NT2/D1 (cell line): Measurements from ENCODE around the gene CEP104.
"Not testable (repeated sequence)": the region's sequence is repeated elsewhere in the genome, so short reads cannot be mapped to it uniquely, and the experiment has no call there.

ENCODE experiments used
- DNase-seq: peaks from one replicate; pipeline ENCODE4 v3.0.0-alpha.2; 2011; ENCODE audit warnings: low read depth, low spot score
- H3K27me3 ChIP-seq: 2 replicates; pipeline ENCODE4 v1.6.0; 2011; ENCODE audit warnings: mild to moderate bottlenecking; ENCODE audit not compliant: insufficient read length, insufficient read depth
- H3K36me3 ChIP-seq: 2 replicates; pipeline ENCODE4 v1.6.1; 2011; ENCODE audit warnings: mild to moderate bottlenecking, low read length, mixed read lengths; ENCODE audit not compliant: insufficient read depth, insufficient read length
- H3K4me1 ChIP-seq: 2 replicates; pipeline ENCODE4 v1.5.1; 2011; ENCODE audit not compliant: insufficient read depth, insufficient read length
- H3K4me3 ChIP-seq: 2 replicates; pipeline ENCODE4 v1.5.1; 2011; ENCODE audit warnings: low read depth; ENCODE audit not compliant: insufficient read length
- H3K9ac ChIP-seq: 2 replicates; pipeline ENCODE4 v1.6.0; 2011; ENCODE audit warnings: low read depth; ENCODE audit not compliant: insufficient read length
- H3K9me3 ChIP-seq: 2 replicates; pipeline ENCODE4 v1.5.1; 2011; ENCODE audit warnings: mild to moderate bottlenecking, low read length; ENCODE audit not compliant: insufficient read depth
- SUZ12 ChIP-seq: IDR thresholded peaks from 2 replicates; pipeline ENCODE4 v1.6.1; 2011; ENCODE audit not compliant: insufficient read length, insufficient read depth; ENCODE audit errors: extremely low read depth
- YY1 ChIP-seq: IDR thresholded peaks from 2 replicates; pipeline ENCODE4 v1.6.1; 2011; ENCODE audit not compliant: insufficient read length, insufficient read depth
- ZNF274 ChIP-seq: IDR thresholded peaks from 2 replicates; pipeline ENCODE4 v1.6.1; 2011; ENCODE audit warnings: mild to moderate bottlenecking, low read depth, low read length

CEP104 gene

DNA sequence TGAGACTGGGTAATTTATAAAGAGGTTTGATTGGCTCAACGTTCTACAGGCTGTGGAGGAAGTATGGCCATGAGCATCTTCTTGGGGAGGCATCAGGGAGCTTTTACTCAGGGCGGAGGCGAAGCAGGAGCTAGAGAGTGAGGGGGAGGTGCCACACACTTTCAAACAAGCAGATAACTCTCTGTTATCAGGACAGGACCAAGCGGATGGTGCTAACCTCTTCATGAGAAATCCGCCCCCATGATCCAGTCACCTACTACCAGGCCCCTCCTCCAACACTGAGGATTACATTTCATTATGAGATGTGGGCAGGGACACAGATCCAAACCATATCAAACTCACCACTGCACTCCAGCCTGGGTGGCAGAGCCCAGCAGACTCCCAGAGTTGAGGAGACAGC, 49.2 kb downstream of the CEP104 start:
- no peak for DNase-seq
- H3K36me3 ChIP-seq: no peaks in the 10 kb centered on the region
- TF ChIP-seq ZNF274 (no peak), SUZ12 (no peak), YY1 (no peak)

DNA sequence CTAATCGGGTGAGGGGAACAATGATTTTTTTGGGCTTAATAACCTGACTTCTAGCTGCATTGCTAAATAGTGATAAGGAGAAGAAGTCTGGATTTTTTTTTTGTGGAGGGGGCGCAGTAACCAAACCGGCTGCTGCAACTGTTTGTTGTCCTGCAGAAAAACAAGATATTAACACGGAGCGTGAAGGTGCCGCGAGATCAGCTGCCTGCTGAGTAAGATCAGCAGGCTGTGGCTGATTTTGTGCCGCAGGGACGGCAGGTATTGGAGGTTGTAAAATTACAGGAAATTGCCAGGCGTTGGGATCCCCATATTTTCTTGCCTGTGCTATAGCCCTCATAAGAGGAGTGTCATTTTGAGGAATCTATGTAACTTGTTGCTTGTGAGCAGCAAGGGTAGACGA, 52.0 kb downstream of the CEP104 start:
- H3K4me1 ChIP-seq: peaks cover 3% of the 10 kb centered on the region
- TF ChIP-seq YY1 (no peak), SUZ12 (no peak), ZNF274 (no peak)
- H3K9me3 ChIP-seq: peaks cover 15% of the 10 kb centered on the region
- H3K9ac ChIP-seq: no peak overlapping the region
- H3K36me3 ChIP-seq: no peaks in the 10 kb centered on the region
- no peak for DNase-seq
- H3K27me3 ChIP-seq: peaks cover 8% of the 10 kb centered on the region
- no peak overlapping the region for H3K4me3 ChIP-seq

More for the DNA sequence above, 49.2 kb downstream of the CEP104 start:
- Histone ChIP-seq H3K27me3 (no peaks in the 10 kb centered on the region), H3K4me1 (no peaks in the 10 kb centered on the region), H3K9ac (no peak overlapping the region), H3K4me3 (no peak overlapping the region), H3K9me3 (peaks cover 15% of the 10 kb centered on the region)

DNA sequence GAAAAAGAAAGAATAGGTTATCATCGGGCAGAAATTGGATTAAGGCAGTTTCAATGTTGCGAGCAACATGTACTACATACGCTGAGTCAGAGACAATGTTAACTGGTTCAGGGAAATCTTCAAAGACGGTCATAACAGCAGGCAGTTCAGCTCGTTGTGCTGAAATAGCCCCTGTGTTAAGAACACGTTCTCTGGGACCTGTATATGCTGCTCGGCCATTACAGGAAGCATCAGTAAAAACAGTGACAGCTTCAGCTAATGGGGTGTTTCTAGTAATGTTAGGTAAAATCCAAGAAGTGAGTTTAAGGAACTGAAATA, 52.4 kb downstream of the CEP104 start:
- H3K36me3 ChIP-seq, DNase-seq, H3K4me3 ChIP-seq, H3K27me3 ChIP-seq, H3K4me1 ChIP-seq, H3K9ac ChIP-seq: not testable (repeated sequence)
- peaks cover 15% of the 10 kb centered on the region for H3K9me3 ChIP-seq

DNA sequence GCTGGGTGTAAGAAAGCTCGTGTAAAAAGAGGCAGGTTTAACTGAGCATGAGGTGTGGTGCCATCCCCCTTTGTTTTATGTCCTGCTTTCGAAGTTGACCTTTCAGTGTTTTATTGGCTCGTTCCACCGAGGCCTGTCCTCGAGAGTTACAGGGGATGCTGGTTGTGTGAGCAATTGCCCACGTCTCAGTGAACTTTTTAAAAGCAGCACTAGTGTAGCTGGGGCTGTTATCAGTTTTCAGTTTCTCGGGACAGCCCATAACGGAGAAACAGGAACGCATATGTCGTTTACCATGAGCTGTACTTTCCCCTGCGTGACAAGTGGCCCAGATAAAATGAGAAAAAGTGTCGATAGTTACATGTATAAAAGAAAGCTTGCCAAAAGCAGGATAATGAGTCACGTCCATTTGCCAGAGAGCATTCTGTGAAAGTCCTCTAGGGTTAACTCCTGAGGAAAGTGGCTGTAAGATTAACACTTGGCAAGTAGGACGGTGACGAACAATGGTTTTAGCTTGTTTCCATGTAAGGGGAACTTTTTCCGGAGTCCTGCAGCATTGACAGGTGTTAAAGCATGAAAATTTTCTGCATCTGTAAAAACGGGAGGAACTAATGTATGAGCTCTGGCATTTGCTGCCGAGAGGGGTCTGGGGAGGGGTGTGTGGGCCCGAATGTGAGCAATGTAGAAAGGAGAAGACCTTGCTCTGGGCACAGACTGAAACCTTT, 52.9 kb downstream of the CEP104 start:
- TF ChIP-seq YY1 (no peak), ZNF274 (no peak), SUZ12 (no peak)
- peaks cover 8% of the 10 kb centered on the region for H3K27me3 ChIP-seq
- no peaks in the 10 kb centered on the region for H3K36me3 ChIP-seq
- peaks cover 15% of the 10 kb centered on the region for H3K9me3 ChIP-seq
- no peak overlapping the region for H3K9ac ChIP-seq
- DNase-seq: no peak
- H3K4me1 ChIP-seq: peaks cover 3% of the 10 kb centered on the region
- no peak overlapping the region for H3K4me3 ChIP-seq

DNA sequence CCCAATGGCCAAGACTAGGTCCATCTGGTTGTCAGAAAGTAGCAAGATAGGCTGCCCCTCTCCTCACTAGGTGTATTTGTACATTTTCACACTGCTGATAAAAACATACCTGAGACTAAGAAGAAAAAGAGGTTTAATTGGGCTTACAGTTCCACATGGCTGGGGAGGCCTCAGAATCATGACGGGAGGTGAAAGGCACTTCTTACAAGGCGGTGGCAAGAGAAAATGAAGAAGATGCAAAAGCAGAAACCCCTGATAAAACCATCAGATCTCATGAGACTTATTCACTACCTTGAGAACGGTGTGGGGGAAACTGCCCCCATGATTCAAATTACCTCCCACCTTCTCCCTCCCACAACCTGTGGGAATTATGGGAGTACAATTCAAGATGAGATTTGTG, 56.2 kb downstream of the CEP104 start:
- H3K27me3 ChIP-seq, H3K4me3 ChIP-seq, H3K9me3 ChIP-seq, H3K9ac ChIP-seq, H3K36me3 ChIP-seq, H3K4me1 ChIP-seq, DNase-seq: not testable (repeated sequence)

DNA sequence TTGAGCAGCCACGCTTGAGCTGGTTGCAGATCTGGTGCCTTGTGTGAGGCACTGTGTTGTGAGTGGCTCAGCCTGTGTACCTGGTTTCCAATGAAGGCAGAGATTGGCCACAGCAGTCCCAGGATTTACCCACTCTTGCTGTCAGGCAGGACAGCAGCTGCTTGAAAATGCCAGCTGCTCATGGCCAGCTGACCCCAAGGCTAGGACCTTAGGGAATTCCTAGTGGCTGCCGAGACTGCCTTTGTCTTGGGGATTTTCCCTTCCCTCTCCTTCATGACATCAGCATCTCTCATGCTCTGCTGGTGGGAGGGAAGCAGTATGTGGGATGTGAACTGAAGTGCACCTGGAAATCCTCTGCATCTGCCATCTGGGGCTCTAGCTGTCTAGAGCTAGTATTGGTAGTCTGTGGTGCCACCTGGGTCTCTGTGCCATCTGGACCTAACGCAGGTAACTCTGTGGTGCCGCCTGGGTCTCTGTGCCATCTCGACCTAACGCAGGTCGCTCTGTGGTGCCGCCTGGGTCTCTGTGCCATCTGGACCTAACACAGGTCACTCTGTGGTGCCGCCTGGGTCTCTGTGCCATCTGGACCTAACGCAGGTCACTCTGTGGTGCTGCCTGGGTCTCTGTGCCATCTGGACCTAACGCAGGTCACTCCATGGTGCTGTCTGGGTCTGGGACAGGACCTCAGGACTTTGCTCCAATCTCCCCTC, 56.9 kb downstream of the CEP104 start:
- Histone ChIP-seq H3K4me1 (peaks cover 3% of the 10 kb centered on the region), H3K27me3 (peaks cover 8% of the 10 kb centered on the region), H3K36me3 (no peaks in the 10 kb centered on the region), H3K4me3 (no peak overlapping the region), H3K9me3 (no peaks in the 10 kb centered on the region), H3K9ac (no peak overlapping the region)
- no peak for DNase-seq
- TF ChIP-seq ZNF274 (no peak), SUZ12 (no peak), YY1 (no peak)

DNA sequence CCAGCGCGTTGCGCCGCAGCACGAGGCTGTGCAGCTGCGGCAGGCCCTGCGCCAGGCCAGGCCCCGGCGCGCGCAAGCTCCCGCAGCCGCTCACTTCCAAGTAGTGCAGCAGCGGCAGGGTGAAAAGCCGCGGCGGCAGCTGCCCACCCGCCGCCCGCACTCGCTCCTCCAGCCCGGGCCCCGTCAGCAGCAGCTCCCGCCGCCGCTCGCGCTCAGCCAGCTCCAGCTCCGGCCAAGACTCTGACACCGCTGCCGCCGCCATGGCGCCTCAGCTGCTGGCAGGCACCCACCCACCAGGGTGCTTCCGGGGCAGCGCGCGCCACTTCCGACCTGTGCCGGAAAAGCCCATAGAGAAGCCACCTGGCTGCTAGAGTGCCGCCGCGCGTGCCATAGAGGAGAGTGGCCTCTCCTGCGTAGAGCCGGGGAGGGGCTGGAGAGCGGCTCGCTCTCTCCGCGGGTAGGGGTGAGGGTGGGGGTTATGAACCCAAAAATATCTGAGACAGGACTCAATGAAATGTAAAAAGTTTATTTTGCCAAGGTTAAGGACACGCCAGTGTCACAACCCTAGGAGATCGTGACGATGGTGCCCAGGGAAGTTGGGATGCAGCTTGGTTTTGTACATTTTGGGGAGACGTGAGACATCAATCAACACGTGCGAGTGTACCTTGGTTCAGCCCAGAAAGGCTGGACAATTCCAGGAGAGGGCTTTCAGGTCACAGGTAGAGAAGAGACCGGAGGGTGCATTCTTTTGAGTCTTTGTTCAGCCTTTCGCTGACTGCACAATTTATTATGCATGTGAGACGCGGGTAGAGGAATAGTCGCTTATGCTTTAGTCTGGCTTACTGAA, 60.6 kb downstream of the CEP104 start, which contains the start of gene LRRC47:
Gene LRRC47 (minus strand): TSS at position 284 of the 847 bp plus-strand sequence. CDS start 22 bp downstream, at position 262.
- Histone ChIP-seq H3K9me3 (no peaks in the 10 kb centered on the region), H3K4me1 (peaks cover 5% of the 10 kb centered on the region), H3K4me3 (peak within 1 kb of the TSS; percentile 89), H3K27me3 (peaks cover 8% of the 10 kb centered on the region), H3K9ac (peak within 1 kb of the TSS; percentile 93), H3K36me3 (peaks cover 10% of the 10 kb centered on the region)
- no peak for TF ChIP-seq SUZ12
- peak; percentile 61 for TF ChIP-seq YY1
- DNase-seq: peak; percentile 70
